GM20431 (cell line): ENCODE results near the gene ERRFI1.

ENCODE experiments used
- in situ Hi-C: fragments of 300-500 bp; cut with MseI, MboI; formaldehyde crosslinking; loops from one replicate; pipeline ENCODE4 v1.15.0; 2020; ENCODE audit warnings: low sequenced_read_pairs; ENCODE audit not compliant: unreplicated experiment

Gene ERRFI1

GRCh38 chr1:8022395-8023286 is 3.5 kb downstream of the ERRFI1 start:
- in situ Hi-C loops = loop anchor here (10.0 kb wide), 1 partner anchor 292 kb away; the partner anchor contains the start of gene SLC45A1

- in situ Hi-C loops = loop anchor here (10.0 kb wide), 1 partner anchor 293 kb away; the partner anchor contains the start of gene SLC45A1
Measured at GRCh38 chr1:8021676-8022266, 4.3 kb downstream of the ERRFI1 start.

- in situ Hi-C loops = loop anchor here (10.0 kb wide), 1 partner anchor 295 kb away; the partner anchor contains the start of gene SLC45A1
Measured at GRCh38 chr1:8020032-8020431, 6.1 kb downstream of the ERRFI1 start.

DNA sequence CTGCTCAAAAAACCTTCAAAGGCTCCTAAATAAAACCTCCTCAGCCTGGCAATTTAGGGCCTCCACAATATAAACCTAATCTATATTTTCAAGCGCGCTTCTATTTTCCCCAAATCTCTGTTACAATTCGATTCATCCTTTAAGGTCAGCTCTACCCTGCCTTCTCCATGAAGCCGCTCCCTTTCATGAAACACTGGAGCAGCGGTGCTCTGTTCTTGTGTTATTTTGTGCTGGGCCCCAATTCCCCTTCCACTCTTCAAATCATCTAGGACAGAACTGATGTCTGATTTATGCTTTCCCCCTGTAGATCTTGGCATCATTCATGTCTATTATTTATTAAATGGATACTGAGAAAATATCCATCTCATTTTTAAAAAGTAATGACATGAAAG is 6.9 kb downstream of the ERRFI1 start:
- in situ Hi-C loops = no loop called here

GRCh38 chr1:8018492-8019228 is 7.4 kb downstream of the ERRFI1 start:
- in situ Hi-C loops = no loop called here

DNA sequence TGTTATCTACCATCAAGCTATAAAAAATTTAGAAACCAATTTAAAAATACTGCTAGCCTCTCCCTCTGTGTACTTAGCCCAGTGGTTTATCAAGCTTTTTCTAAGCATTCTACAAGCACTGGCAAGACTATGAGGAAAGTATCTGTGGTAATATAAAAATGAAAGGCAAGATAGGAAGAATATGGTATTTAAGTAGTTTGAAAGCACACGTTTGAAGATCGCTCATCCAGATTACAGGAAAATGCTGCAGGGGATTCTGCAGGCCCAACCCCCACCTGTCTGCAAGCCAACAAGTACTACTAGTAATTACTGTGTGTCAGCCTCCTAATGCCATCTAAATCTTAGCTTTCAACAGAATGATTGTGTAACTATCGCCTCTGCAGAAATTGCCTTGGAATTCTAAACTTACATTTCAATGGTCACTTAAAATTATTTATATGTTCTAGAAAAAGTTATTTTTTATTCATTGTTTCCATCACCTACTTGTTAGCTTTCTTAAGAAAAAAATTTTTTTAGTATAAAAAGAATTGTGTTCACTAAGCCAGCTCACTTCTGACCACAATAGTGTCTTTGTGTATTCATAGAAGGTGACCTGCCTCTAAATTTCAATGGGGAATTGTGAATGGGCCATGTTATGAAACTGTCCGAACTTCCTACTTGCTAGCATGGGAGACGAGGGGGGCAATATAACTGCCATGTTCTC is 8.5 kb downstream of the ERRFI1 start:
- in situ Hi-C loops = no loop called here

GRCh38 chr1:8016895-8017241 is 9.2 kb downstream of the ERRFI1 start:
- in situ Hi-C loops = no loop called here

DNA sequence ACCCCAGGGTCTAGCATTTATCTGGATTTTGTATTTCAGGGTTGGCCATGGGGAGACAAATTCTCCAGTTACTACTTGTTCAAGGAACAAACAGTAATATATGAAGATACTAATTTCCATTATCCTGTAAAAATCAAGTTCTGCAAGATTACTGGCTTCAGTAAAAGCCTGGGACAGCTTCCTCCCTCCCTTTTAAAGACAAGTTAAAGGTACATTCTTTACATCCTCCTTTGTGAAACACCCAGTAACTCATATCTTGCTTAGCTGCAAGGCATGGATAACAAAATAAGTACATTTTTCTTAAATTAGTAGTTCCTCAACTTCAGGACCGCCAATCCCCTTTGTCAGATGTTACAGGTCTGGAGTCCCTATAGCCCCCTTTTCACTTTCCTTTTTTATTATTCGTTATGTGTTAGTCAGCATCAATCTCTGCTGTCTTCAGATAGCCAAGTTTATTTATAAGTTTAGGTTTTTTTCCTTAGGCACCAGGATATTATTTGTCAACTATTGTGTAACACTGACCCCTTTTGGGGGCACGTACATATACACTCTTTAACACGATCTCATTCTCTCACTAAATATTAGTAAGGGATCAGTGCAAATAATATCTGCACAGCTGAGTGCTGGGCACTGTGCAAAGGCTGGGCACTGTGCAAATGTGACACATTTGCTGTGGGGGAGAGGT is 9.8 kb downstream of the ERRFI1 start:
- in situ Hi-C loops = no loop called here

- in situ Hi-C loops = no loop called here
Measured at GRCh38 chr1:8015809-8016165, 10.3 kb downstream of the ERRFI1 start.

DNA sequence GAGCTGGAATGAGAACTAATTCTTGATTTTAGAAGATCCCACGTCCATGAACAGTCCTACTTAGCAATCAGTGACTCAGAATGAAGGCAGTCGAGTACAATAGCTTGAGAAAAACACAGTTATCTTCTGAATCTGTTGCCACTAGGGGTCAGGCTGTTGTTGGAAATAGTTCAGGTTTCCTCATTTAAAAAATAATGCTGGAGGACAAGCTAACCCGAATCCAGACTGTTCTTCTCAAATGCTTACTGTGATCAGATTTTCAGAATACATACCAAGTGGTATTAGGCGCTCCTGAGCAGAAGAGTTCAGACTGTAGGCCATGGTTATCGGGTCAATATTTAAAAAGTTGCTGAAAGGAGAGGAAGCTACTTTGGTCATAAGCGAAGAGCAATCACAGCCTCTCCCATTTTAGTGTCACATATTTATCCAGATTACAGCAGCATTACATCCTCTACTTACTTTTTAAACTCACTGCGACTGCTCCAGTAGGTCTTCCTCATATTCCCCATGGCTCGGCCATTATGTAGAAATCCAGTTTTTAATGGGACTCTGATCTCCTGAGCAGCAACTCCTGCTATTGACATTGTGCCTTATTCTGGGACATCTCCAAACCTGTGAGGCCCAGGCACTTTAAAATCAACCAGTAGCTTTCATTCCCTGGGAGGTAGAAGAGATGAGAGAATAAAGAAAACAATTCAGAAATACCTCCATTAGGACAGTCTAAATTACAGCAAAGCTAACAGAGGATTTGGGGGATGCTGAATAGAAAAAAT is 10.9 kb downstream of the ERRFI1 start:
- in situ Hi-C loops = no loop called here

DNA sequence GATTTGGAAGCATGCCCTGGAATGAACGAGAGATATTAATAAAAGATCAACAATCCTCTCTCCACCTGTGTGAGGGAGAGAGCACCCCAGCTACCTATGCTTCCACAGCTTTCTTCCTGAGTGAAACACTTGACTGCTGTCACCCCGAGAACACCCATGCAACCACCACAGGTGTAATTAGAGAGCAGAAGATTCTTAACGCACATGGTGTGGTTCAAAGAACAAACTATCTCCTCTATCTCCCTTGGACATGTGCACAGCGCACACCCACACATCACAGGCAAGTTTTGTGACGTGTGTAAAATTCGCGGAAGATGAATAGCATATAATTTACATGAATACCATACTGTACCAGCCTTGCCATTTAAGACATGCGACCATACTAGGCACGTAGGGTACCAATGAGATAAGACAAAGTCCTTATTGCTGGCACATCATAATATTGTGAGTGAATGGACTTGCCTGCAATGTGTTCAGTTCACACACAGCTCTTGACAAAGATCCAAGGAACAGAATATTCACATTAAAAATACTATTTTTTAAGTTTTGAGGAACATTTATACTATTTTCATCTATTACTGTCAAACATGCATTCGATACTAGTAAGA is 11.6 kb downstream of the ERRFI1 start:
- in situ Hi-C loops = no loop called here

GRCh38 chr1:8013800-8014199 is 12.3 kb downstream of the ERRFI1 start:
- in situ Hi-C loops = no loop called here

DNA sequence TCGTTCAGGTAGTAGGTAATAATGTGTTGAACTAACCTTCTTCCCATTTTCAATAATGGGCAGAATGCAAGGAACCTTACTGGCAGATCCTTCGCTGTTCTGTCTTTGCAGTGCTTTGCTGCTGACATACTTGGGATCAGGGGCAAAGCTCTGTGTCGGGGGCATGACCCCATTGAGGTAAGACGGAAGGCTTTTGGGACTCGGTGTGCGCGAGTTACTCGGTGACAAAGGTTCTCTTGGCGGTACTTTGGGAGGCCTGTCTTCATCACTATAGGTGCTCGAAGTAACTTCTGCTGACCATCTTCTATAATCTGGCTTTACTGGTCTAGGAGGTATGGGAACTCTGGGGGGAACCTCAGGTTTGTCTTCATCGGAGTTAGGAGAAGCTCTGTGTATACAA is 12.7 kb downstream of the ERRFI1 start:
- in situ Hi-C loops = no loop called here

- in situ Hi-C loops = no loop called here
Measured at GRCh38 chr1:8012955-8013354, 13.2 kb downstream of the ERRFI1 start.

DNA sequence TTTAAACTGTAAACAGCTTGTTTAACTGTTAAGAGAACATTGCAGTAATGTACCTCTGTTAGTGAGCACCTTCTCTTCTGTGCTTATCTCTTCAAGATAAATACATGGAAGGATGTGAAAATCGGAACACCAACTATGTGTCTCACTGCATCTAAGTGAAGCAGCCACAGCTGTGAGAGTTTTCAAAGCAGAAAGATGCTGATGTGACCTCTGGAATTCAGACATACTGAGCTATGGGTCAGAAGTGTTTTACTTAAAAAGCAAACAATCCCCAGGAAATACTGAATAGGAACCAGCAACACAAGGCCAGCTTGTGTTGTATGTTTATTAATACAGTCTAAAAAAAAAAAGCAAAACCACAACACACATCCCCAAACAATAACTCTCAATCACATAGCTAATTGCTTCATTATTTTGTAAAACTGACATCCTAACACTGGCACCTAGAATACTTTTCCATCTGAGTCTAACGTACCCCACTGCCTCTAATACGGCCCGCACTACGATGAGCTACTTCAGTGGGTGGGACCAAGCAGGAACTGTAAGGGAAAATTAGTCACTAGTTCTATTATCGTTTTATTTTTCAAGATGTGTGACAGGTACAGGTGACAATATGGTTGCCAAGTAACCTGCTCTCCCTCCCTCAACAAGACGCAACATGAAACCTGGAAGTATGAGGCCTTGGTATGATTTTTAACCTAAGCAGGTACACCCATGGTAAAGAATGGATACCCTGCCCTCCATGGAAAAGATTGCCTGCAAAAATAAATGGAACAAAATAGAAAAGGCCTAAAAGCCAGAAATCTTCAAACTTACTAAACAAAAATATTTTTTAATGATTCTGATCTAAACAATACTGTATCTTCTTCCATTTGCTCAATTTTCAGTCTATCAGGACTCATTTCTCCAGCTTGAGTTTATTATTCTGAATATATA is 13.9 kb downstream of the ERRFI1 start:
- in situ Hi-C loops = no loop called here

DNA sequence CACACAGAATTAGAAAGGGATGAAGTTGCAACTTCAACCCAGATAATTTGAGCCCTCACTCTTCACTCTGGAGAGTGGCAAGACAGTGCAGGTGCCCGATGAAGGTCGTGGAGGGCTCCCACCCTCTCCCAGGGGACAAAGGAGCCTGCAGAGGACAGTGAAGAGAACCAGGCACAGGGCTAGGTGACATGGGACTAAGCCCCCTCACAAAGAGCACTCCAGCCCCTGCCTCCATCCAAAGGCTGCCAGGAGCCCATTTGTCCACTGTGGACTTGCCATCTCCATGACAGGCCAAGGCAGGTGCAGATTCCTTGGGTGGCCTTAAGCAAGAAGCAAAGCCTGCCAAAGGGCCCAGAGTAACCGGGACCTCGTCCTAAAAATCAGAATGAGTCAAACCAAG is 15.1 kb downstream of the ERRFI1 start:
- in situ Hi-C loops = no loop called here

GRCh38 chr1:8010080-8010664 is 15.9 kb downstream of the ERRFI1 start:
- in situ Hi-C loops = no loop called here
